Measurements from ENCODE around the gene KDM1A.

DNA sequence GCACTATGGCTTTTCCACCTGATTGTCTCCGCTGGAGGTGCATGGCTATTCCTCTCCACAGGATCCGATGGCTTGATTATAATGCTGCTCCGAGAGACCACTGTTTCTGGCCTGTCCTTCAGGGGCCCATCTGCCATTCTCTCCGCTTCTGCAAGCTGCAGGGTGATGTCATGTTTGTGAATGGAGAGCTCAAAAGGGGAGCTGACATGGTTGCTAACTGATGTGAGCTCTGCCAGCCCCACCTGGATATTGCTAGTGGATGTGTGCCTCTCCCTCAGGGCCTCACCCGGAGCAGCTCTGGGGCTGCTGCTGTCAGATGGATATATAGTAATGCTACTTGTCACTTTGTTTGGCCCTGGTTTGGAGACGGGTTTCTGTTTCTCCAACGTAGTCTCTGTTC is 72.3 kb downstream of the KDM1A start:
- TF ChIP-seq, protein P1, sequence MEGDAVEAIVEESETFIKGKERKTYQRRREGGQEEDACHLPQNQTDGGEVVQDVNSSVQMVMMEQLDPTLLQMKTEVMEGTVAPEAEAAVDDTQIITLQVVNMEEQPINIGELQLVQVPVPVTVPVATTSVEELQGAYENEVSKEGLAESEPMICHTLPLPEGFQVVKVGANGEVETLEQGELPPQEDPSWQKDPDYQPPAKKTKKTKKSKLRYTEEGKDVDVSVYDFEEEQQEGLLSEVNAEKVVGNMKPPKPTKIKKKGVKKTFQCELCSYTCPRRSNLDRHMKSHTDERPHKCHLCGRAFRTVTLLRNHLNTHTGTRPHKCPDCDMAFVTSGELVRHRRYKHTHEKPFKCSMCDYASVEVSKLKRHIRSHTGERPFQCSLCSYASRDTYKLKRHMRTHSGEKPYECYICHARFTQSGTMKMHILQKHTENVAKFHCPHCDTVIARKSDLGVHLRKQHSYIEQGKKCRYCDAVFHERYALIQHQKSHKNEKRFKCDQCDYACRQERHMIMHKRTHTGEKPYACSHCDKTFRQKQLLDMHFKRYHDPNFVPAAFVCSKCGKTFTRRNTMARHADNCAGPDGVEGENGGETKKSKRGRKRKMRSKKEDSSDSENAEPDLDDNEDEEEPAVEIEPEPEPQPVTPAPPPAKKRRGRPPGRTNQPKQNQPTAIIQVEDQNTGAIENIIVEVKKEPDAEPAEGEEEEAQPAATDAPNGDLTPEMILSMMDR (IDR thresholded peaks at IDR 0.05) = no peak
- no peak for TF ChIP-seq EZH2 (IDR thresholded peaks at IDR 0.05; ENCODE audit: borderline replicate concordance, insufficient read depth, low read depth, low read length, poor library complexity, severe bottlenecking)
